ENCODE results near the gene PTPRJ.

DNA sequence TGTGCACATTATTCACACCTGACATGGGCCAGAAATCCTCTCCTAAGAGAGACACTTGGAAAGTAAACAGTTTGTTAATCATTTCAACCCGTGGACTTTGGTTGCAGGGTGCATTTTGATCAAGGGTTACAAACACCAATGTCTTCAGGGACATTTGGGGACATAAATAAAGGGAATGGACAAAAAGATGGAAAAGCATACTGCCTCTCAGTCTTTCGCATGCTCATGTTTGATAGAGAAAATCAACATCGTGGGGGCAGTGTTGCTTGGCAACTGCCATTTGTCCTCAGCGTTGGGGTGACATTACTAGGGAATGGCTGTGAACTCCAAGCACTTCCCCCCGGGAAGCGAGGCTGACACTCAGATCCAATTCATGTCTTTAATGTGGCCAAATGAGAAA, 121.6 kb downstream of the PTPRJ start:
- TF ChIP-seq CTCF (IDR thresholded peaks at IDR 0.05) (no peak), POLR2A (IDR thresholded peaks at IDR 0.05) (no peak)
